ENCODE results near the gene CASQ2.
A peak's percentile ranks its signal among the peaks of the same experiment; 100 is the strongest.

The CASQ2 gene

GRCh38 chr1:115678141-115678540 is 90.4 kb downstream of the CASQ2 start:
- TF ChIP-seq, protein P1, sequence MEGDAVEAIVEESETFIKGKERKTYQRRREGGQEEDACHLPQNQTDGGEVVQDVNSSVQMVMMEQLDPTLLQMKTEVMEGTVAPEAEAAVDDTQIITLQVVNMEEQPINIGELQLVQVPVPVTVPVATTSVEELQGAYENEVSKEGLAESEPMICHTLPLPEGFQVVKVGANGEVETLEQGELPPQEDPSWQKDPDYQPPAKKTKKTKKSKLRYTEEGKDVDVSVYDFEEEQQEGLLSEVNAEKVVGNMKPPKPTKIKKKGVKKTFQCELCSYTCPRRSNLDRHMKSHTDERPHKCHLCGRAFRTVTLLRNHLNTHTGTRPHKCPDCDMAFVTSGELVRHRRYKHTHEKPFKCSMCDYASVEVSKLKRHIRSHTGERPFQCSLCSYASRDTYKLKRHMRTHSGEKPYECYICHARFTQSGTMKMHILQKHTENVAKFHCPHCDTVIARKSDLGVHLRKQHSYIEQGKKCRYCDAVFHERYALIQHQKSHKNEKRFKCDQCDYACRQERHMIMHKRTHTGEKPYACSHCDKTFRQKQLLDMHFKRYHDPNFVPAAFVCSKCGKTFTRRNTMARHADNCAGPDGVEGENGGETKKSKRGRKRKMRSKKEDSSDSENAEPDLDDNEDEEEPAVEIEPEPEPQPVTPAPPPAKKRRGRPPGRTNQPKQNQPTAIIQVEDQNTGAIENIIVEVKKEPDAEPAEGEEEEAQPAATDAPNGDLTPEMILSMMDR (IDR thresholded peaks at IDR 0.05), result no peak
- TF ChIP-seq ZFX (IDR thresholded peaks at IDR 0.05; ENCODE audit: borderline replicate concordance), result no peak
- no peak overlapping the region for H3K27ac ChIP-seq

GRCh38 chr1:115677565-115677964 is 90.9 kb downstream of the CASQ2 start:
- TF ChIP-seq, protein P1 (IDR thresholded peaks at IDR 0.05), result no peak
- TF ChIP-seq ZFX (IDR thresholded peaks at IDR 0.05; ENCODE audit: borderline replicate concordance), result no peak
- no peak overlapping the region for H3K27ac ChIP-seq

GRCh38 chr1:115677182-115677555 is 91.3 kb downstream of the CASQ2 start:
- TF ChIP-seq ZFX (IDR thresholded peaks at IDR 0.05; ENCODE audit: borderline replicate concordance), result no peak
- TF ChIP-seq, protein P1 (IDR thresholded peaks at IDR 0.05), result no peak
- H3K27ac ChIP-seq, result no peak overlapping the region

GRCh38 chr1:115676498-115677181 is 91.9 kb downstream of the CASQ2 start:
- TF ChIP-seq, protein P1 (IDR thresholded peaks at IDR 0.05), result no peak
- no peak for TF ChIP-seq ZFX (IDR thresholded peaks at IDR 0.05; ENCODE audit: borderline replicate concordance)
- H3K27ac ChIP-seq, result peak overlapping the region; percentile 13; the same call in 1 of the 2 replicates

DNA sequence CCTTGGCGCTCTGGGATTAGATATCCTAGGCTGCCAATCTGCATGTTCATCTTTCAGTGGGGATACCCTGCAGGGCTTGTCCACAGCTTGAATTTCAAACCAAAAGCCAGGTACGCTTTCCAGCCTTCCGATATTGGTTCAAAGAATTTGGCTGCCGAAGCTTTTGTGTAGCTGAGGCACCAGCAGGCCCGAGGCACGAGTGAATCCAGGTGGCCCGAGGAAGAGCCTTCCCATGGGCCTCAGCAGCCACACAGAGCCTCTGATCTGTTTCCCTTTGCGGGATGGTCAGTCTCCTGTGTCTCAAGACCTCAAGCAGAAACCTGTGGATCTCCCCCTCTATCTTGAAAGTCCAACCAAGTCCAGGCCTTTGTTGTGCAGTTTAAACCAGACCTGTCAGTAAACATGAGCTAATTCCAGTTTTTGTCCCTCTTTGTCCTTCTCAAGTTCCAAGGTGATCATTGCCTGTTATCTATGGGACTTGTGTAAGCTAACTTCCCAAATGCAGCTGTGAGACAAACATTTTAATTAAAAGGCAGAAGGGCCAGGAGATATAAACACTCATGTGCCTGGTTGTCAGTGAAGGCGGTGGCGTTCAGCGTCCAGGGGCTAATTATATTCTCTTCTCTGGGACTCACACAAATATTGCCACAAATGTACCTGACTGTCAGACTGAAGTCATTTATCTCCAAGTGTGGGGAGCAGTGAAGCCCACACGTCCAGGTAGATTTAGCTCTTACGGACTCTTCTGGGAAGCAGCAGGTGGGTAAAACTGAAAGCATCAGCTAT is 96.1 kb downstream of the CASQ2 start:
- TF ChIP-seq ZFX (IDR thresholded peaks at IDR 0.05; ENCODE audit: borderline replicate concordance), result no peak
- TF ChIP-seq, protein P1 (IDR thresholded peaks at IDR 0.05), result no peak
- no peak overlapping the region for H3K27ac ChIP-seq

DNA sequence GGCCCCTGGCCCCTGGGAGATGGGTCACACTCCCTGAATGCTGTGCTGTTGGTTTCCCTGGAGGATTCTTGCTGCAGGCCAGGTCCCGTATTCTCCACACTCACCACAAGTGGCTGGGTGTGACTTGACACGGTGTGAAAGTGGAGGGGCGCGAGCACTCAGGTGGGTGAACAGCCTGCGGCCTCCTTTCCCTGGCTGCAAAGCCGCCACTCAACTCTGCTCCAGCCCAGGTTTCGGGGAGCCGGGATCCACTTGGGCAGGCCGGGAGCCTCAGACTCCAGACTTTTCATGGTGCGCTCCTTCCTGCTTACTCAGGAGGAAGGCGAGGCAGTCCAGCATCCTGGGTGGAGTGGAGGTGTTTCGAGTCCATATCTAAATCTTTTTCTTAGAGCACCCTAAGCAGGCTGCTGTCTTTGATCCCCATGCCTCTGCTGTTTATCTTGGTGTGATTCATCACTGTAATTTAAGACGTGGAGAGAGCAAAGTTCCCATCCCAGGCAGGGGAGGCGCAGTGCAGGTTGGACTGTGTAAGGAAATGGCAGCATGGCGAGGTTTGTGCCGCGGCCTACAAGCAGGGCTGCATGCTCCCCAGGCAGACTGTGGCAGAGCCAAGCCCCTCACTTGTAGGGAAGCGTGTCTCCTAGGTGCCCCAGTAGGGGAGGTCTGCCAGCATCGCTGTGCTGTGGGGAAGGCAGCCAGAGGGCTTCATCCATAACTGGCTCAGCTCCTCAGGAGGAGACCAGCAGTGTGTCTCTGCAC is 97.2 kb downstream of the CASQ2 start:
- no peak overlapping the region for H3K27ac ChIP-seq

More for the DNA sequence above, 97.2 kb downstream of the CASQ2 start:
- TF ChIP-seq, protein P1 (IDR thresholded peaks at IDR 0.05), result no peak
- TF ChIP-seq ZFX (IDR thresholded peaks at IDR 0.05; ENCODE audit: borderline replicate concordance), result no peak
